ES-I3 (cell line): Measurements from ENCODE around the gene RTN4R.
"Not testable (repeated sequence)": the region's sequence is repeated elsewhere in the genome, so short reads cannot be mapped to it uniquely, and the experiment has no call there.

Source experiments
- H3K36me3 ChIP-seq: 2 replicates; pipeline ENCODE4 v1.6.1; 2013; ENCODE audit warnings: mild to moderate bottlenecking, low read length, control low read depth, moderate library complexity; ENCODE audit not compliant: insufficient read depth
- H3K4me1 ChIP-seq: 2 replicates; pipeline ENCODE4 v1.6.1; 2013; ENCODE audit warnings: mild to moderate bottlenecking, control low read depth, low read length; ENCODE audit not compliant: insufficient read depth
- H3K9ac ChIP-seq: 2 replicates; pipeline ENCODE4 v1.6.1; 2013; ENCODE audit warnings: low read depth, mild to moderate bottlenecking, low read length, moderate library complexity
- H3K9me3 ChIP-seq: 2 replicates; pipeline ENCODE4 v1.6.1; 2013; ENCODE audit warnings: mild to moderate bottlenecking, low read length, moderate library complexity; ENCODE audit not compliant: control insufficient read depth, insufficient read depth

The RTN4R gene

DNA sequence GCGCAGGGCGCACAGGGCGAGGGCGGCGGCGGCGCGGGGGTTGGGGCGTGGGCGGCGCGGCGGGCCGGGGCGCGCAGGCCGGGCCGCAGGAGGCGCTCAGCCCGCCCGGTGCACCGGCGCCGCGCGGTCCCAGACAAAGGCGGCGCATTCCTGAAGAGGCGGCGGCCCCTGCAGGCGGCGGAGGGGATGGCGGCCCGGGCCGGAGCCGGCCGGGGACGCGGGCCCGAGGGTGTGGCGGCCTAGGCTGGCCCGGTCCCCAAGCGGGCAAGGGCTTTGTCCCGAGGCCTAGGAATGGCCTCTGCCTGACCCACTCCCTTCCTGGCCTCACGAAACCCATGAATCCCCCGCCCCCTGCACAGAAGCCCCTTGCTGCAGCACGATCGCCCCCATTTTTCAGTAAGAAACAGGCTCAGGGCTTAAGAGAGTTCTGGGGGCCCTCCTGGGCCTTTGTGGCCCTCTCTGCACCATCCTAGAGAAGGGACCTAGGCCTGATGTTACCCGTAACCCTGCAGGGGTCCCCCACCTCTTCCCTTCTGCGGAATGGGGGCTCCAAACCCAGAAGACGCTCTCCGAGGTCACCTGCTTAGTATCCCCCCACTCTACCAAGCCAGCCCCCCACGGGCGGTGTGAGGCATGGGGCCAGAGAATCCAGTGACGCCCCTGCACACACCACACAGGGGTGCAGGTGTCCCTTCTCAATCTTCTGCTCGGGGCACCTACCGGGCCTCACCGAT lies at the start of gene RTN4R:
Gene RTN4R (minus strand): TSS at position 40 of the 734 bp plus-strand sequence. CDS start 226 bp downstream, outside the sequence.
- H3K4me1 ChIP-seq, result no peaks in the 10 kb centered on the region; the same call in 1 of the 2 replicates
- H3K9ac ChIP-seq, result peak within 1 kb of the TSS; percentile 77
- H3K36me3 ChIP-seq, result no peaks in the 10 kb centered on the region
- H3K9me3 ChIP-seq, result no peaks in the 10 kb centered on the region

GRCh38 chr22:20317402-20318042 lies 49.4 kb upstream of the RTN4R start:
- not testable (repeated sequence) for H3K4me1 ChIP-seq, H3K36me3 ChIP-seq, H3K9ac ChIP-seq, H3K9me3 ChIP-seq

- no peaks in the 10 kb centered on the region for H3K9me3 ChIP-seq
- peaks cover 9% of the 10 kb centered on the region; the same call in 1 of the 2 replicates for H3K4me1 ChIP-seq
- H3K9ac ChIP-seq, result no peak overlapping the region
- H3K36me3 ChIP-seq, result no peaks in the 10 kb centered on the region
These were observed 48.8 kb upstream of the RTN4R start for GRCh38 chr22:20316844-20317401.

GRCh38 chr22:20316217-20316843 lies 48.2 kb upstream of the RTN4R start:
- no peaks in the 10 kb centered on the region for H3K9me3 ChIP-seq
- peaks cover 9% of the 10 kb centered on the region; the same call in 1 of the 2 replicates for H3K4me1 ChIP-seq
- H3K36me3 ChIP-seq, result no peaks in the 10 kb centered on the region
- no peak overlapping the region for H3K9ac ChIP-seq

DNA sequence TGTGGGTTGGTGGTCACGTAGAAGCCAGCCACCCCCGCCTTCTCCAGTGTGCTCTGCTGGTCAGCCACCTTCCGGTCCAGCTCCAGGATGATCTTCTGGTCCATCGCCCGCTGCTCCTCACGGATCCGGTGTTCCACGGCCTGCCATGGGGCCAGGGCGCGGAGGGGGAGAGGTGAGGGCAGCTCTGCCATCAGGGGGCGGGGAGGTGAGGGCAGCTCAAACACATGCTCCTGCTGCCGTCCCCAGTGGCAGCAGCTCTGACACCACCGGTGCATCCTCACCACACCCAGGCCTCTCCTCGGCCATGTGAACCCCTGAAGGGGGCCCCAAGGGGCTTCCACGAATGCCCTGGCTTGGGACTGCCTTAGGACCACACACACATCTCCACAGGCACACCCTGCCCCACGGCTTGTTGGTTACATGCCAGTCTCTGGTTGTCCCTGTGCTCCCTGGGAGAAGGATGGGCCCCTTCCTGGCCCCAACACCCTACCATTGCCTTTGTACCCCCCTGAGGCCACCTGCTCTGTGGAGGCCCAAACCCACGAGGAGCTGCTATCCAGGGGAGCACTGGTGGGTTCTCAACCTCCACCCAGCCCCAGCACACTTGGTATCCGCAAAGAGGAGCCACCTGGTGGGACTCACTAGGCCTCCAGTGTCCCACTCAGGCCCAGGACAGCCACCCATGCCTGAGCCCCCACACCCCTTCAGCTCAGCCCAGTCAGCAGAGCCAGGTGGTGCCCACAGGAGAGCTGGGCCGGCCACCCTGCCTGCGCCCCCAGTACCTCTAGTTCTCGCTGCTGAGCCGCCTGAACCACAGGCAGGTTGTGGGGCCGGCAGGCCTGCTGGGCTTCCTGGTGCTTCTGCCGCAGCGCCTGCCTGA lies 47.5 kb upstream of the RTN4R start:
- Histone ChIP-seq H3K4me1 (peaks cover 9% of the 10 kb centered on the region; the same call in 1 of the 2 replicates), H3K36me3 (no peaks in the 10 kb centered on the region), H3K9ac (no peak overlapping the region), H3K9me3 (no peaks in the 10 kb centered on the region)

DNA sequence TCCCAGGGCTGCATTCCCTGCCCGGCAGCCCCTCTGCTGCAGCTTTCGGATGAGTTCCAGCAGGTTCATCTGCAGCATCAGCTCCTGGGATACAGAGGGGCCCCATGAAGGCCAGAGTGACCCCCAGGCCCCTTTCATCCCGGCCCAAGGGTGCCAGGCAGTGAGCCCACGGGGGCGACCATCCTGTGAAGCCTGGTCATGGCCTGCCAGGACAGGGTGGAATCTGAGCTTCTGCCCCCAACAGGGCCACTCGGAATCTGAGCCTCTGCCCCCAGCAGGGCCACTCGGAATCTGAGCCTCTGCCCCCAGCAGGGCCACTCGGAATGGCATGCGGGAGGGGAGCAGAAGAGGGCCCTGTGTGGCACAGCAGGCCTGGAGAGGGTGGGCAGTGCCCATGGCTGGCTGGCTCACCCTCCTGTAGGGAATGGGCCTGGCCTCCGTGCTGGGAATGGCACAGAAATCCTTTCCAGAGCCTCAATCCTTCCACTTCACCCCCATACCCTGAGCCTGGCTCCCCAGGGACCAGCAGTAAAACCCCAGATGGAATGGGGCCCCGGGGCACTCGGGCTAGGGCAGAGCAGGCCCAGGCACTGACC lies 46.7 kb upstream of the RTN4R start:
- not testable (repeated sequence) for H3K9me3 ChIP-seq, H3K4me1 ChIP-seq, H3K36me3 ChIP-seq, H3K9ac ChIP-seq

DNA sequence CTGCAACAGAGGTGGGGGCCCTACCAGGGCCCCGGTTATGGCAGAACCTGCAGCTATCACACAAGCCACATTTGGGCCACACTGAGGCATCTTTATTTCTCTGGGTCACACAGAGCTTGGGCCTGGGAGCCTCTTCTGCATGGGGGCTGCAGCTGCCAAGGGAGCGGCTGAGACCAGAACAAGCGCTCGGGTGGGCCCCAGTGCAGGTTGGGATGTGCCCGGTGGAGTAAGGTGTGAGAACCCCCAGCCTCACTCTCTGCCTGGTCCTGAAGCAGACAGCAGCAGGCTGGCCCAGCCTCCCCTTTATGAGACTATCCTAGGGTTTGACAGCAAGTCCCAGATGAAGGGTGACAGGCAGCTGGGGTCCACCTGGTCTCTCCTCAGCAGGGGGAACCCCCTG lies 46.1 kb upstream of the RTN4R start:
- not testable (repeated sequence) for H3K4me1 ChIP-seq, H3K9ac ChIP-seq, H3K36me3 ChIP-seq, H3K9me3 ChIP-seq

GRCh38 chr22:20313306-20314077 lies 45.4 kb upstream of the RTN4R start:
- H3K4me1 ChIP-seq, H3K36me3 ChIP-seq, H3K9ac ChIP-seq, H3K9me3 ChIP-seq: not testable (repeated sequence)

GRCh38 chr22:20312396-20313191 lies 44.5 kb upstream of the RTN4R start:
- H3K9me3 ChIP-seq, result no peaks in the 10 kb centered on the region
- peaks cover 9% of the 10 kb centered on the region; the same call in 1 of the 2 replicates for H3K4me1 ChIP-seq
- no peak overlapping the region for H3K9ac ChIP-seq
- no peaks in the 10 kb centered on the region for H3K36me3 ChIP-seq

DNA sequence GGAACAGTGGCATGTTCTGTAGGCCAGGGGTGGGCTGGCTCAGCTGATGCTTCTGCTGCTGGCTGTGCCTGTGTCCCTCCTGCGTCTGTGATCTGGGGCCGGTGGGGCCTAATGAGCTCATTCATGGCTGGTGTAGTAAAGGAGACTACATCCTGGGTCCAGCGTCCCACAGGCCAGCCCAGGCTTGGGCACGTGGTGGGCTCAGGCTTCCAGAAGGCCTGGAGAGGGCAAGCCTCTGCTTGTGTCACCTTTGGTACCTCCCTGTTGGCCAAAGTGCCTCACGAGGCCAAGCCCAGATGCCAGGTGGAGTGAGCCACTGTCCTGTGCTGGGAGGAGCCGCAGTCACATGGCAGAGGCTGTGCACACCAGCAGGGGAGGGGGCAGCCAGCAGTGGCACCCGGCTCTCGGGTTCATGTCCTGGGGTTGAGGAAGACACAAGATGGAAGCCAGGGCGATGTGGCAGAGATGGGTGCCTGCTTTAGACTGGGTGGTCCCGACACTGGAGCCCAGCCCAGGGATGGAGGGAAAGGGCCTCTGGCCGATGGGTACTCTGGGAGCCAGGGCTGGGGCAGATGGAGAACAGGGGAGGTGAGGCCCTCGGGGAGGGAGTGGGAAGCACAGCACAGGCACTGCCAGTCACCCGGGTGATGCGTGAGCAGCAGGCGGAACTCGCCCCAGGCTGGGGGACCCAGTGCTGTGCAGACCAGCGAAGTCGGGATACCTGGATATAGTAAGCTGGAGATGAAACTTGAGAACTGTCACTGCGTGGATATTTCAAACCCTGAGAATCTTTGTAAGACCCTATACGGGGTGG lies 43.3 kb upstream of the RTN4R start:
- not testable (repeated sequence) for H3K36me3 ChIP-seq, H3K9ac ChIP-seq

DNA sequence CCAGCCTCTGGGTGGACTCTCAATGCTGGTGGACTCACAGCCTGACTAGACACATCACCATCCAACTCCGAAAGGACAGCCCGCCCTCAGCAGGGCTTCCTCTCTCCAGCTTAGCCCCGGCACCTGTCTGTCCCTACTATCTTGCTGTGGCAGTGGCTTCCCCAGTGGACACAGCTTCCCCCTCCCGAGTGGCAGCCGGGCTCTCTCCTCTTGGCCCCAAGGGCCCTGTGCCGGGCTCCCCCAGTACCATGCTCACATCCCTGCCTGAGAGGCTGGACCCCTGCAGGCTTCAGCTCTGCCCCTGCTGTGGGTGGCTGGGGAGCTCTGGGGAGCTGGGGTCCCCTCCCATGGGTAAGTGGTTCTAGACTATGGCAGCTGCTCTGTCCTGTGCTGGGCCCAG lies 42.7 kb upstream of the RTN4R start:
- not testable (repeated sequence) for H3K9me3 ChIP-seq, H3K9ac ChIP-seq, H3K36me3 ChIP-seq, H3K4me1 ChIP-seq

More for the DNA sequence above, 43.3 kb upstream of the RTN4R start:
- not testable (repeated sequence) for H3K9me3 ChIP-seq, H3K4me1 ChIP-seq

- H3K36me3 ChIP-seq, H3K9me3 ChIP-seq, H3K9ac ChIP-seq, H3K4me1 ChIP-seq: not testable (repeated sequence)
These were observed 42.1 kb upstream of the RTN4R start for GRCh38 chr22:20310180-20310579.
